H9 (cell line): ENCODE results near the gene MRPS18B. TPM values are rescaled to one million over a fixed set of nuclear protein-coding genes. Genes with fewer than 3 reads are reported as not detected.

Experiments used
- DNase-seq: peaks from one replicate; pipeline ENCODE4 v3.0.0-alpha.2; 2017
- H2AFZ ChIP-seq: one replicate; pipeline ENCODE4 v1.6.1; 2013; ENCODE audit warnings: mild to moderate bottlenecking, low read length, control low read depth, moderate library complexity
- H2AK5ac ChIP-seq: 2 replicates; pipeline ENCODE4 v1.6.1; 2013; ENCODE audit warnings: low read length, control low read depth, mixed read lengths; ENCODE audit not compliant: insufficient read length
- H2BK120ac ChIP-seq: one replicate; pipeline ENCODE4 v1.6.1; 2013; ENCODE audit warnings: low read depth, mild to moderate bottlenecking, low read length, control low read depth, inconsistent platforms; ENCODE audit not compliant: poor library complexity, severe bottlenecking
- H2BK12ac ChIP-seq: 2 replicates; pipeline ENCODE4 v1.6.1; 2013; ENCODE audit warnings: low read length, control low read depth, mixed read lengths, low read depth; ENCODE audit not compliant: insufficient read length
- H2BK15ac ChIP-seq: 2 replicates; pipeline ENCODE4 v1.6.1; 2013; ENCODE audit warnings: low read depth, low read length, control low read depth
- H2BK20ac ChIP-seq: one replicate; pipeline ENCODE4 v1.6.1; 2013; ENCODE audit warnings: low read depth, mild to moderate bottlenecking, low read length, control low read depth, inconsistent platforms; ENCODE audit not compliant: poor library complexity, severe bottlenecking
- H2BK5ac ChIP-seq: 2 replicates; pipeline ENCODE4 v1.6.1; 2013; ENCODE audit warnings: low read length, control low read depth, mixed read lengths; ENCODE audit not compliant: insufficient read length
- H3K14ac ChIP-seq: 2 replicates; pipeline ENCODE4 v1.6.1; 2013; ENCODE audit warnings: low read length, control low read depth; ENCODE audit not compliant: insufficient read depth
- H3K18ac ChIP-seq: 2 replicates; pipeline ENCODE4 v1.6.1; 2013; ENCODE audit warnings: low read depth, mild to moderate bottlenecking, mixed read lengths, low read length, control low read depth; ENCODE audit not compliant: insufficient read length
- H3K23ac ChIP-seq: 2 replicates; pipeline ENCODE4 v1.6.1; 2013; ENCODE audit warnings: low read length, control low read depth, mixed read lengths, low read depth; ENCODE audit not compliant: insufficient read length
- H3K23me2 ChIP-seq: 2 replicates; pipeline ENCODE4 v1.6.1; 2013; ENCODE audit warnings: low read depth, mild to moderate bottlenecking, mixed read lengths, low read length, control low read depth; ENCODE audit not compliant: insufficient read length, poor library complexity, severe bottlenecking
- H3K27ac ChIP-seq: 2 replicates; pipeline ENCODE4 v1.5.1; 2013; ENCODE audit warnings: low read length, control low read depth, mixed read lengths, low read depth; ENCODE audit not compliant: insufficient read length
- H3K27me3 ChIP-seq: 2 replicates; pipeline ENCODE4 v1.6.1; 2013; ENCODE audit warnings: low read length, control low read depth, inconsistent platforms; ENCODE audit not compliant: insufficient read depth
- H3K4ac ChIP-seq: 2 replicates; pipeline ENCODE4 v1.6.1; 2013; ENCODE audit warnings: low read depth, mild to moderate bottlenecking, control low read depth, inconsistent platforms, low read length, moderate library complexity
- H3K4me1 ChIP-seq: 2 replicates; pipeline ENCODE4 v1.6.1; 2013; ENCODE audit warnings: low read length, control low read depth, inconsistent platforms; ENCODE audit not compliant: insufficient read depth
- H3K4me2 ChIP-seq: 2 replicates; pipeline ENCODE4 v1.6.1; 2013; ENCODE audit warnings: low read length, control low read depth, mixed read lengths; ENCODE audit not compliant: insufficient read length, insufficient read depth
- H3K56ac ChIP-seq: 2 replicates; pipeline ENCODE4 v1.6.1; 2013; ENCODE audit warnings: low read depth, mild to moderate bottlenecking, mixed read lengths, low read length, control low read depth; ENCODE audit not compliant: insufficient read length
- H3K79me1 ChIP-seq: 2 replicates; pipeline ENCODE4 v1.6.1; 2013; ENCODE audit warnings: low read depth, mild to moderate bottlenecking, moderate library complexity, low read length, control low read depth, inconsistent platforms; ENCODE audit not compliant: insufficient read depth, poor library complexity, severe bottlenecking
- H3K79me2 ChIP-seq: 2 replicates; pipeline ENCODE4 v1.6.1; 2013; ENCODE audit warnings: low read length, control low read depth, inconsistent platforms; ENCODE audit not compliant: insufficient read depth
- H3K9ac ChIP-seq: 2 replicates; pipeline ENCODE4 v1.6.1; 2013; ENCODE audit warnings: low read length, control low read depth, mixed read lengths; ENCODE audit not compliant: insufficient read length; ENCODE audit errors: extremely low read depth
- H3K9me3 ChIP-seq: one replicate; pipeline ENCODE4 v1.6.1; 2013; ENCODE audit warnings: low read depth, low read length, inconsistent platforms; ENCODE audit not compliant: control insufficient read depth
- H3T11ph ChIP-seq: one replicate; pipeline ENCODE4 v1.6.1; 2013; ENCODE audit warnings: mild to moderate bottlenecking, low read length, control low read depth, inconsistent platforms
- H4K20me1 ChIP-seq: one replicate; pipeline ENCODE4 v1.6.1; 2013; ENCODE audit not compliant: control insufficient read depth, insufficient read length, insufficient read depth
- H4K5ac ChIP-seq: 2 replicates; pipeline ENCODE4 v1.6.1; 2013; ENCODE audit warnings: low read depth, mild to moderate bottlenecking, mixed read lengths, low read length, control low read depth; ENCODE audit not compliant: insufficient read length
- H4K8ac ChIP-seq: replicated peaks from 2 replicates; pipeline ENCODE4 v1.6.1; 2013; ENCODE audit warnings: low read length, control low read depth, mixed read lengths, low read depth; ENCODE audit not compliant: insufficient read length
- H4K91ac ChIP-seq: 2 replicates; pipeline ENCODE4 v1.6.1; 2013; ENCODE audit warnings: low read depth, mild to moderate bottlenecking, moderate library complexity, mixed read lengths, low read length, control low read depth; ENCODE audit not compliant: insufficient read length
- H3K27ac Mint-ChIP-seq, 3 experiments: 2 replicates in 2 of 3; 3 replicates in 1 of 3; pipeline ENCODE4 v1.8.0; 2020 to 2021; ENCODE audit warnings: mixed read lengths in 3 of 3, mild to moderate bottlenecking in 1 of 3, moderate library complexity in 1 of 3
- H3K27me3 Mint-ChIP-seq: 2 replicates; pipeline ENCODE4 v1.8.0; 2021; ENCODE audit warnings: low read depth, mild to moderate bottlenecking, moderate library complexity, mixed read lengths
- H3K36me3 Mint-ChIP-seq, 3 experiments: 2 replicates in 2 of 3; 3 replicates in 1 of 3; pipeline ENCODE4 v1.8.0; 2020 to 2021; ENCODE audit warnings: low read depth in 3 of 3, mixed read lengths in 3 of 3; ENCODE audit not compliant: insufficient read depth in 1 of 3
- H3K4me1 Mint-ChIP-seq, 2 experiments: 2 replicates each; pipeline ENCODE4 v1.8.0; 2020; ENCODE audit warnings: mixed read lengths in 2 of 2
- H3K4me3 Mint-ChIP-seq, 2 experiments: 2 replicates in 1 of 2; 3 replicates in 1 of 2; pipeline ENCODE4 v1.8.0; 2020 to 2021; ENCODE audit warnings: mild to moderate bottlenecking in 2 of 2, mixed read lengths in 2 of 2, moderate library complexity in 1 of 2
- H3K9me3 Mint-ChIP-seq, 2 experiments: 2 replicates in 1 of 2; 3 replicates in 1 of 2; pipeline ENCODE4 v1.8.0; 2020; ENCODE audit warnings: mild to moderate bottlenecking in 2 of 2, mixed read lengths in 2 of 2, moderate library complexity in 1 of 2
- WGBS: extraction: QIAGEN DNeasy Blood & Tissue Kit; methylation state at CpG from one replicate; pipeline ENCODE4 v1.1.7; 2013; ENCODE audit warnings: missing lambda C conversion rate, low lambda C conversion rate, mixed read lengths; ENCODE audit not compliant: insufficient read length; ENCODE audit errors: extremely low coverage; 5-methylcytosine and 5-hydroxymethylcytosine counted together
- total RNA-seq: library from RNA; stranded (reverse); gene quantifications from 2 replicates; pipeline ENCODE4 v1.2.1, GENCODE V29; 2021
- TF ChIP-seq, protein P1 (sequence below): fragments of 200-600 bp; sonication (generic); conservative IDR thresholded peaks from 3 replicates; pipeline ENCODE4 v1.8.0; 2021; ENCODE audit warnings: antibody characterized with exemption, mild to moderate bottlenecking

MRPS18B gene
- total RNA-seq, 1 experiment from 2014 or later: 54.0 TPM

DNA sequence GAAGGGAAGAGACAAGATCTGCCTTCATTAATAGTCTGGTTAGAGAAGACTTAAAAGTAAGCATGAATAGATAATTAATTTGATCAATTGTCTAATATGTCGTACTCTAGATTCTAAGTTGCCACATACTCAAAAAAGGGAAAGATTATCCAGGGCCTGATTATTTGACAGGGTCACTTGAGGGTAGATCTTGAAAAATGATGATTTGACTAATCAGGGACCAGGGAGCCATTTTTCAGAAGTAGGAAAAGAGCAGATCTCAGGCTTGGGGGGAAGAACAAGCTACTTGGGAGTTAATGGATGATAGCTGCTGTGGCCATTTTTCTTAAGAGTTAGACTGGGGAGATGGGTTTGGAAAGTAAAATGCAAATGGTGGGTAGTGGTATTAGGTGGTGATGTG is 25.4 kb upstream of the MRPS18B start:
- Histone ChIP-seq H2BK5ac (no peak overlapping the region), H3K27ac (no peak overlapping the region), H4K91ac (no peak overlapping the region), H3K4ac (no peak overlapping the region), H3K4me1 (no peaks in the 10 kb centered on the region), H2BK20ac (no peak overlapping the region), H3K79me2 (no peaks in the 10 kb centered on the region; the same call in 1 of the 2 replicates), H2BK15ac (no peak overlapping the region), H3K4me2 (no peak overlapping the region), H2BK12ac (no peak overlapping the region), H3K27me3 (no peaks in the 10 kb centered on the region), H2AFZ (no peak overlapping the region), H3T11ph (no peak overlapping the region), H3K23me2 (no peaks in the 10 kb centered on the region), H3K14ac (no peak overlapping the region), H3K9ac (no peak overlapping the region), H4K8ac (no peak overlapping the region), H3K79me1 (peaks cover 5% of the 10 kb centered on the region), H2BK120ac (no peak overlapping the region), H4K20me1 (no peaks in the 10 kb centered on the region), H2AK5ac (no peak overlapping the region), H3K56ac (no peak overlapping the region), H3K23ac (no peak overlapping the region), H4K5ac (no peak overlapping the region), H3K9me3 (no peaks in the 10 kb centered on the region), H3K18ac (no peak overlapping the region)
- TF ChIP-seq, protein P1, sequence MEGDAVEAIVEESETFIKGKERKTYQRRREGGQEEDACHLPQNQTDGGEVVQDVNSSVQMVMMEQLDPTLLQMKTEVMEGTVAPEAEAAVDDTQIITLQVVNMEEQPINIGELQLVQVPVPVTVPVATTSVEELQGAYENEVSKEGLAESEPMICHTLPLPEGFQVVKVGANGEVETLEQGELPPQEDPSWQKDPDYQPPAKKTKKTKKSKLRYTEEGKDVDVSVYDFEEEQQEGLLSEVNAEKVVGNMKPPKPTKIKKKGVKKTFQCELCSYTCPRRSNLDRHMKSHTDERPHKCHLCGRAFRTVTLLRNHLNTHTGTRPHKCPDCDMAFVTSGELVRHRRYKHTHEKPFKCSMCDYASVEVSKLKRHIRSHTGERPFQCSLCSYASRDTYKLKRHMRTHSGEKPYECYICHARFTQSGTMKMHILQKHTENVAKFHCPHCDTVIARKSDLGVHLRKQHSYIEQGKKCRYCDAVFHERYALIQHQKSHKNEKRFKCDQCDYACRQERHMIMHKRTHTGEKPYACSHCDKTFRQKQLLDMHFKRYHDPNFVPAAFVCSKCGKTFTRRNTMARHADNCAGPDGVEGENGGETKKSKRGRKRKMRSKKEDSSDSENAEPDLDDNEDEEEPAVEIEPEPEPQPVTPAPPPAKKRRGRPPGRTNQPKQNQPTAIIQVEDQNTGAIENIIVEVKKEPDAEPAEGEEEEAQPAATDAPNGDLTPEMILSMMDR: no peak
- peak overlapping the region in 1 of 3 experiments; percentile 7; a peak in 2 of 7 replicates for H3K27ac Mint-ChIP-seq
- no CpG with 5 or more reads among the region's 1 CpG for WGBS
- H3K36me3 Mint-ChIP-seq: peaks cover 45 to 81% (median 64%) of the 10 kb centered on the region in 3 experiments; a peak in 6 of 7 replicates
- no peak for DNase-seq
- no peaks in the 10 kb centered on the region for H3K27me3 Mint-ChIP-seq
- H3K9me3 Mint-ChIP-seq: no peaks in the 10 kb centered on the region
- peaks cover 0 to 2% of the 10 kb centered on the region in 2 experiments; a peak in 1 of 4 replicates for H3K4me1 Mint-ChIP-seq
- H3K4me3 Mint-ChIP-seq: no peak overlapping the region; a peak in 1 of 5 replicates
